GM18951 (cell line): ENCODE measurements around the gene ZNF26.
"Not testable (repeated sequence)": the region's sequence is repeated elsewhere in the genome, so short reads cannot be mapped to it uniquely, and the experiment has no call there.

ENCODE experiments used
- POLR2A ChIP-seq: IDR thresholded peaks from 4 replicates; pipeline ENCODE4 v1.6.1; 2011; ENCODE audit warnings: mild to moderate bottlenecking; ENCODE audit not compliant: insufficient read length, insufficient read depth; ENCODE audit errors: extremely low read depth
- in situ Hi-C: fragments of 300-500 bp; cut with MboI; formaldehyde crosslinking; loops from one replicate; pipeline ENCODE4 v1.12.0; 2022; ENCODE audit warnings: low sequenced_read_pairs, mixed read lengths, inconsistent platforms; ENCODE audit not compliant: unreplicated experiment

ZNF26 gene

GRCh38 chr12:132967736-132968135 is 18.4 kb upstream of the ZNF26 start:
- no peak for TF ChIP-seq POLR2A
- in situ Hi-C loops: no loop called here

DNA sequence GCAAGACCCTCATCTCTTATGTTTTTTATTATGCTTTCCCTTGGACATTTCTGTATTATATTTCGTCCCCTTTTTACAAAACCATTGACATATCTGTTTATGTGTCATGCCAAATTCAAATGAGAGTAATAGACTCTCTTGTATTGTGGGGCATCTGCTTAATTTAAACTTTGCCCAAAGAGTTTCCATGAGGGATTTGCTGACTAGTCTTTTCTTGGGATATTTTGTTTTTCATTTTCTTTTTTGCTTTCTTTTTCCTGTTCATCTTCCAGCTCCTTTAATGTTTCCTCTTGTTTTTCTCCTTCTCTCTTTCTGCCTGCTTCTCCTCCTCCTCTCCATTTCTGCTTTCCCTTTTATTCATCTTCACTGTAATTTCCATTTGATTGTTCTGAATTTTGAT is 13.8 kb upstream of the ZNF26 start:
- in situ Hi-C loops: no loop called here
- no peak for TF ChIP-seq POLR2A

DNA sequence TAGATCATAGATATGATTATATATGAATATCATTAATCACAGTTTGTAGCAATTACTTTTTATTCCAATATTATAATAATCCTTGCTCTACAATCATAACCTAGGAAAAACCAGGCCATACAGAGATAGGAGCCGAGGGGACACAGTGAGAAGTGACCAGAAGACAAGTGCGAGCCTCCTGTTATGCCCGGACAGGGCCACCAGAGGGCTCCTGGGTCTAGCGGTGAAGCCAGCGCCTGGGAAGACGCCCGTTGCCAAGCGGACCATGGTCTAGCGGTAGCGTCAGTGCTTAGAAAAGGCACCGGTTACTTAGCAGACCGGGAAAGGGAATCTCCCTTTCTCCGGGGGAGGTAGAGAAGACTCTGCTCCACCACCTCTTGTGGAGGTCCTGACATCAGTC is 9.3 kb upstream of the ZNF26 start:
- in situ Hi-C loops: not testable (repeated sequence)

- no peak for TF ChIP-seq POLR2A
- in situ Hi-C loops: no loop called here
These were observed 688 bp downstream of the ZNF26 start for GRCh38 chr12:132986885-132987225.

GRCh38 chr12:132998741-132999140 is 12.6 kb downstream of the ZNF26 start:
- in situ Hi-C loops: no loop called here

DNA sequence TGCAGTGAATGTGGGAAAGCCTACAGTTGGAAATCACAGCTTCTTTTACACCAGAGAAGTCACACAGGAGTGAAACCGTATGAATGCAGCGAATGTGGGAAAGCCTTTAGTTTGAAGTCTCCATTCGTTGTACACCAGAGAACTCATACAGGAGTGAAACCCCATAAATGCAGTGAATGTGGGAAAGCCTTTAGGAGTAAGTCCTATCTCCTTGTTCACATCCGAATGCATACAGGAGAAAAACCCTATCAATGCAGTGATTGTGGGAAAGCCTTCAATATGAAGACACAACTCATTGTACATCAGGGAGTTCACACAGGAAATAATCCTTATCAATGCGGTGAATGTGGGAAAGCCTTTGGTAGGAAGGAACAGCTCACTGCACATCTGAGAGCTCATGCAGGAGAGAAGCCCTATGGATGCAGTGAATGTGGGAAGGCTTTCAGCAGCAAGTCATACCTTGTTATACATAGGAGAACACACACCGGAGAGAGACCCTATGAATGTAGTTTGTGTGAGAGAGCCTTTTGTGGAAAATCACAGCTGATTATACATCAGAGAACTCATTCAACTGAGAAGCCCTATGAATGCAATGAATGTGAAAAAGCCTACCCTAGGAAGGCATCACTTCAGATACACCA is 24.6 kb downstream of the ZNF26 start:
- no peak for TF ChIP-seq POLR2A

More at GRCh38 chr12:132998741-132999140, 12.6 kb downstream of the ZNF26 start:
- no peak for TF ChIP-seq POLR2A

GRCh38 chr12:133023566-133023965 is 37.4 kb downstream of the ZNF26 start:
- in situ Hi-C loops: no loop called here
- no peak for TF ChIP-seq POLR2A

More for the DNA sequence above, 24.6 kb downstream of the ZNF26 start:
- in situ Hi-C loops: no loop called here

DNA sequence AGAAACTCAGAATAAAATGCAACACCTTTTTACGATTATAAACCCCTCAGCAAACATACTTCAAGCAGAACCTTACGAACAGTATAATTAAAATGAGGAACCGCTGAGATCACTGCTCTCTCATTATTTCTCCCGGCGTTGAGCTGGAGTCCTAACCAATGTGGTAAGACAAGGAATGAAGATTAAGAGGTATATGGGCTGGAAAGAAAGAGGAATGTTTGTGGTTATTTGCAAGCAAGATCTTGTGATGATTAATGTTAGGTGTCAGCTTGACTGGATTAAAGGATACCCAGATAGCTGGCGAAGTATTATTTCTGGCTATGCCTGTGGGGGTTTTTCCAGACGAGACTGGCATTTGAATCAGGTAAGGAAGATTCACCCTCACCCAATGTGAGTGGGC is 40.8 kb downstream of the ZNF26 start:
- in situ Hi-C loops: no loop called here

DNA sequence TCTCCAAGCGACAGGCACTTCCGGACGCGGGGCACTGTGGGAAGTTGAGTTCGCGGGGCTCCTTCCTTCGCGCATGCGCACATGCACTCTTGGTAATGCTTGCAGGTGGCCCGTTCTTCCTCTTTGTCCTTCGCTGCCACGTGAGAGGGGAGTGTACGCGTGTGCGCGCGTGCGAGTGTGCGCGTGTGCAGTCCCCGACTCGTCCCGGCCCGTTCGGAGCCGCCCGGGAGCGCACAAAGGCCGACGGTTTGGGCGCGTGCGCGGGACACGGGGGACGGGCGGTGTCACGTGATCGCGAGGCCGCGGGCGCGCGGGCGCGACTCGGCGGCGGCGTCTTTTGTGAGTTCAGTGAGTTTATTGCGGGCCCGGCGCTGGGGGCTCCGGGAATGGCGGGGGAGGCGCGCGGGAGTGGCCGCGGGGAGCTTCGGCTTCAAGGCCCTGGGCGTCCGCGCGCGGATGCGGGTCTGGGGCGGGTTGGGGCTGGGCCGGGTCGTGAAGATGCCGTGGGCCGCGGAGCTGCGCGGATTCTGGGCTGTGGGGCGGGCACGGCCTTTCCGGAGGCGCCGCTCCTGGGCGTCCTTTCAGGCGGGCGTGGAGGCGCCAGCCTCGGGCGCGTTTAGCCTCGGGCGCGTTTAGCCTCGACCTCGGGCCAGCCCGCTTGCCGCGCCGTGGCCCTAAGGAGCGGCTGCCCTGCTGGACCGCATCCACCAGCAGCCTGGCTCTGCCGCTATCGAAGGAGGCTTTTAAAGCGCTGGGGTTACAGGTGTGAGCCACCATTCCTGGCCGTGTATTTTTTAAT is 51.2 kb downstream of the ZNF26 start, which contains the start of gene ZNF84:
Gene ZNF84 (plus strand): TSS at position 303 of the 799 bp plus-strand sequence. CDS start 3,959 bp downstream, outside the sequence.
- in situ Hi-C loops: no loop called here
- TF ChIP-seq POLR2A: peak; percentile 86

More for the DNA sequence above, 40.8 kb downstream of the ZNF26 start:
- no peak for TF ChIP-seq POLR2A

- no peak for TF ChIP-seq POLR2A
- in situ Hi-C loops: no loop called here
These were observed 52.0 kb downstream of the ZNF26 start for GRCh38 chr12:133038118-133038709.

DNA sequence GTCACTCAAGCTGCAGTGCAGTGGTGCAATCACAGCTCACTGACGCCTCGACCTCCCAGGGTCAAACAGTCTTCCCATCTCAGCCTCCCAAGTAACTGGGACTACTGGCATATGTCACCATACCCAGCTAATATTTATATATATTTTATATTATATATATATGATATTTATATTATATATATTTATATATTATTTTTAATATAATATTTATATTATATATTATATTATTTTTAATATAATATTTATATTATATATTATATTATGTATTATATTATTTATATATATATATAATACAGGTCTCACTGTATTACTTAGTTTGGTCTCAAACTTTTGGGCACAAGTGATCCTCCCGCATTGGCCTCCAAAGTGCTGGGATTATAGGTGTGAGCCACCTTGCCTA is 60.5 kb downstream of the ZNF26 start:
- in situ Hi-C loops: no loop called here
- no peak for TF ChIP-seq POLR2A

GRCh38 chr12:133057446-133057845 is 71.3 kb downstream of the ZNF26 start:
- in situ Hi-C loops: no loop called here
- TF ChIP-seq POLR2A: no peak

- in situ Hi-C loops: no loop called here
These were observed 72.3 kb downstream of the ZNF26 start for GRCh38 chr12:133058203-133059113.

More at GRCh38 chr12:133058203-133059113, 72.3 kb downstream of the ZNF26 start:
- no peak for TF ChIP-seq POLR2A
